Activated naive CD4-positive, alpha-beta T cell treated with anti-CD3 and anti-CD28 coated beads, Interleukin-2, amount 10 ng/mL, durations not matched to agents 7 days and 5 days (primary cell): ENCODE measurements around the gene ADAM11.
"Not testable (repeated sequence)": the region's sequence is repeated elsewhere in the genome, so short reads cannot be mapped to it uniquely, and the experiment has no call there.

Experiments
- CTCF ChIA-PET: fragments of 350-600 bp; sonication (Branson Sonifier 250); formaldehyde crosslinking; loops from one replicate; lab custom pipeline; 2021; ENCODE audit warnings: antibody characterized with exemption; lab: Charles Lee
- DNase-seq: peaks from one replicate; pipeline ENCODE4 v3.0.0-alpha.2; 2020
- H3K27ac Mint-ChIP-seq: one replicate; pipeline ENCODE4 v1.8.0; 2021; ENCODE audit warnings: mild to moderate bottlenecking, moderate library complexity, mixed read lengths
- H3K27me3 Mint-ChIP-seq: one replicate; pipeline ENCODE4 v1.8.0; 2021; ENCODE audit warnings: mild to moderate bottlenecking, mixed read lengths
- H3K36me3 Mint-ChIP-seq: one replicate; pipeline ENCODE4 v1.8.0; 2021; ENCODE audit warnings: mixed read lengths
- H3K4me1 Mint-ChIP-seq: one replicate; pipeline ENCODE4 v1.8.0; 2021; ENCODE audit warnings: mixed read lengths
- H3K4me3 Mint-ChIP-seq: one replicate; pipeline ENCODE4 v1.8.0; 2021; ENCODE audit warnings: mild to moderate bottlenecking, moderate library complexity, mixed read lengths
- H3K9me3 Mint-ChIP-seq: one replicate; pipeline ENCODE4 v1.8.0; 2021; ENCODE audit warnings: mixed read lengths

Gene ADAM11

GRCh38 chr17:44758414-44759085 is at the start of gene ADAM11:
ADAM11 (plus strand) TSS chr17:44758988; CDS start chr17:44759200, 212 bp downstream.
- no peaks in the 10 kb centered on the region for H3K4me1 Mint-ChIP-seq
- peaks cover 80% of the 10 kb centered on the region for H3K27me3 Mint-ChIP-seq
- no peaks in the 10 kb centered on the region for H3K36me3 Mint-ChIP-seq
- CTCF ChIA-PET = no interaction called here
- peak within 1 kb of the TSS; percentile 31 for H3K4me3 Mint-ChIP-seq
- no peak within 1 kb of the TSS for H3K27ac Mint-ChIP-seq
- no peaks in the 10 kb centered on the region for H3K9me3 Mint-ChIP-seq
- peak; percentile 33 for DNase-seq

- Mint-ChIP-seq H3K4me1 (no peaks in the 10 kb centered on the region), H3K4me3 (no peak overlapping the region), H3K27ac (no peak overlapping the region), H3K27me3 (no peaks in the 10 kb centered on the region), H3K36me3 (peaks cover 27% of the 10 kb centered on the region), H3K9me3 (no peaks in the 10 kb centered on the region)
- no peak for DNase-seq
- CTCF ChIA-PET = no interaction called here
These were observed 39.3 kb upstream of the ADAM11 start for GRCh38 chr17:44719444-44719843.

GRCh38 chr17:44722254-44722653 is 36.5 kb upstream of the ADAM11 start:
- H3K4me3 Mint-ChIP-seq = no peak overlapping the region
- no peaks in the 10 kb centered on the region for H3K4me1 Mint-ChIP-seq
- H3K27ac Mint-ChIP-seq = no peak overlapping the region
- DNase-seq = no peak
- no peaks in the 10 kb centered on the region for H3K27me3 Mint-ChIP-seq
- CTCF ChIA-PET = no interaction called here
- H3K9me3 Mint-ChIP-seq = no peaks in the 10 kb centered on the region
- H3K36me3 Mint-ChIP-seq = peaks cover 25% of the 10 kb centered on the region

GRCh38 chr17:44726121-44726520 is 32.7 kb upstream of the ADAM11 start:
- peaks cover 28% of the 10 kb centered on the region for H3K36me3 Mint-ChIP-seq
- not testable (repeated sequence) for DNase-seq, H3K4me1 Mint-ChIP-seq, H3K27ac Mint-ChIP-seq, H3K27me3 Mint-ChIP-seq, H3K4me3 Mint-ChIP-seq, H3K9me3 Mint-ChIP-seq
- CTCF ChIA-PET = interaction anchor here (0.7 kb wide), 1 partner anchor 203 kb away, joined by 3 read pairs; no protein-coding TSS in a partner anchor

- Mint-ChIP-seq H3K27me3 (no peaks in the 10 kb centered on the region), H3K9me3 (no peaks in the 10 kb centered on the region), H3K4me1 (no peaks in the 10 kb centered on the region), H3K27ac (no peak overlapping the region), H3K36me3 (peaks cover 19% of the 10 kb centered on the region), H3K4me3 (no peak overlapping the region)
- CTCF ChIA-PET = interaction anchor here (0.6 kb wide), 1 partner anchor 10 kb away, joined by 3 read pairs; no protein-coding TSS in a partner anchor
- no peak for DNase-seq
These were observed 25.0 kb upstream of the ADAM11 start for GRCh38 chr17:44733753-44734152.

GRCh38 chr17:44734272-44734671 is 24.5 kb upstream of the ADAM11 start:
- H3K4me3 Mint-ChIP-seq = no peak overlapping the region
- DNase-seq = no peak
- H3K36me3 Mint-ChIP-seq = peaks cover 19% of the 10 kb centered on the region
- H3K27me3 Mint-ChIP-seq = no peaks in the 10 kb centered on the region
- H3K4me1 Mint-ChIP-seq = no peaks in the 10 kb centered on the region
- H3K9me3 Mint-ChIP-seq = no peaks in the 10 kb centered on the region
- no peak overlapping the region for H3K27ac Mint-ChIP-seq
- CTCF ChIA-PET = no interaction called here

- H3K4me3 Mint-ChIP-seq = no peak overlapping the region
- DNase-seq = no peak
- H3K4me1 Mint-ChIP-seq = no peaks in the 10 kb centered on the region
- H3K27ac Mint-ChIP-seq = no peak overlapping the region
- CTCF ChIA-PET = interaction anchor here (0.6 kb wide), 1 partner anchor 236 kb away, joined by 3 read pairs; no protein-coding TSS in a partner anchor
- no peaks in the 10 kb centered on the region for H3K27me3 Mint-ChIP-seq
- H3K9me3 Mint-ChIP-seq = no peaks in the 10 kb centered on the region
- peaks cover 8% of the 10 kb centered on the region for H3K36me3 Mint-ChIP-seq
These were observed 22.1 kb upstream of the ADAM11 start for GRCh38 chr17:44736551-44737240.

GRCh38 chr17:44738214-44738906 is 20.4 kb upstream of the ADAM11 start:
- peaks cover 7% of the 10 kb centered on the region for H3K36me3 Mint-ChIP-seq
- no peaks in the 10 kb centered on the region for H3K4me1 Mint-ChIP-seq
- no peaks in the 10 kb centered on the region for H3K9me3 Mint-ChIP-seq
- H3K27ac Mint-ChIP-seq = no peak overlapping the region
- no peak overlapping the region for H3K4me3 Mint-ChIP-seq
- CTCF ChIA-PET = no interaction called here
- no peaks in the 10 kb centered on the region for H3K27me3 Mint-ChIP-seq
- DNase-seq = no peak

GRCh38 chr17:44741316-44741715 is 17.5 kb upstream of the ADAM11 start:
- H3K36me3 Mint-ChIP-seq = peaks cover 5% of the 10 kb centered on the region

GRCh38 chr17:44745301-44745700 is 13.5 kb upstream of the ADAM11 start:
- peaks cover 6% of the 10 kb centered on the region for H3K36me3 Mint-ChIP-seq
- H3K9me3 Mint-ChIP-seq = no peaks in the 10 kb centered on the region
- H3K4me3 Mint-ChIP-seq = no peak overlapping the region
- CTCF ChIA-PET = no interaction called here
- H3K27ac Mint-ChIP-seq = no peak overlapping the region
- DNase-seq = no peak
- no peaks in the 10 kb centered on the region for H3K4me1 Mint-ChIP-seq
- H3K27me3 Mint-ChIP-seq = no peaks in the 10 kb centered on the region

More at GRCh38 chr17:44741316-44741715, 17.5 kb upstream of the ADAM11 start:
- DNase-seq = no peak
- H3K27me3 Mint-ChIP-seq = no peaks in the 10 kb centered on the region
- H3K9me3 Mint-ChIP-seq = no peaks in the 10 kb centered on the region
- no peaks in the 10 kb centered on the region for H3K4me1 Mint-ChIP-seq
- no peak overlapping the region for H3K27ac Mint-ChIP-seq
- H3K4me3 Mint-ChIP-seq = no peak overlapping the region
- CTCF ChIA-PET = no interaction called here

- not testable (repeated sequence) for DNase-seq, H3K27me3 Mint-ChIP-seq, H3K27ac Mint-ChIP-seq, H3K4me1 Mint-ChIP-seq, H3K36me3 Mint-ChIP-seq, H3K9me3 Mint-ChIP-seq, H3K4me3 Mint-ChIP-seq
- CTCF ChIA-PET = interaction anchor here (0.7 kb wide), 1 partner anchor 243 kb away, joined by 3 read pairs; no protein-coding TSS in a partner anchor
These were observed 13.1 kb upstream of the ADAM11 start for GRCh38 chr17:44745738-44746137.

- Mint-ChIP-seq H3K36me3 (peaks cover 11% of the 10 kb centered on the region), H3K4me1 (no peaks in the 10 kb centered on the region), H3K4me3 (no peak overlapping the region), H3K27me3 (no peaks in the 10 kb centered on the region), H3K27ac (no peak overlapping the region), H3K9me3 (no peaks in the 10 kb centered on the region)
- CTCF ChIA-PET = no interaction called here
- no peak for DNase-seq
These were observed 11.2 kb upstream of the ADAM11 start for GRCh38 chr17:44747566-44747965.

- no peak for DNase-seq
- Mint-ChIP-seq H3K27ac (no peak overlapping the region), H3K27me3 (no peaks in the 10 kb centered on the region), H3K4me3 (no peak overlapping the region), H3K9me3 (no peaks in the 10 kb centered on the region), H3K4me1 (no peaks in the 10 kb centered on the region), H3K36me3 (peaks cover 7% of the 10 kb centered on the region)
- CTCF ChIA-PET = no interaction called here
These were observed 9.5 kb upstream of the ADAM11 start for GRCh38 chr17:44749076-44749979.

GRCh38 chr17:44749980-44750318 is 8.8 kb upstream of the ADAM11 start:
- H3K4me1 Mint-ChIP-seq = no peaks in the 10 kb centered on the region
- no peaks in the 10 kb centered on the region for H3K9me3 Mint-ChIP-seq
- DNase-seq = no peak
- CTCF ChIA-PET = no interaction called here
- H3K27ac Mint-ChIP-seq = no peak overlapping the region
- H3K36me3 Mint-ChIP-seq = peaks cover 7% of the 10 kb centered on the region
- no peak overlapping the region for H3K4me3 Mint-ChIP-seq
- H3K27me3 Mint-ChIP-seq = peaks cover 1% of the 10 kb centered on the region
